ENCODE measurements around the gene DTNB.
A peak's percentile ranks its signal among the peaks of the same experiment; 100 is the strongest.

Gene DTNB

DNA sequence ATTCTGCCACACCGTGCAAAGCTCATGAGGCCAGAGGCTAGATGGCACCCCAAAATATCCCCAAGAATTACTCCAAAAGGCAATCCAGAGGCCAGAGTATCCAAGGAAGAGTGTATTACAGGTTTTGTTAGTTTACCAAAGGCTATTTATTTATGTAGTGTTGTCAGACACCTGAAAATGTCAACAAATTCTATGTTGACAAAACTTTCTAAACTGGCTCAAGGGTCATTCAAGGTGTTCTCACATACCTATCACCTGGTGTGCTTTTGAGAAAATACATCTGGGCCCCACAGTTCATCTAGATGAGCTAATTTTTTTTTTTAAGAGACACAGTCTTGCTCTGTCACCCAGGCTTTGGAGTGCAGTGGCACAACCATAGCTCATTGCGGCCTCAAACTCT, 12.4 kb upstream of the DTNB start:
- DNase-seq (ENCODE audit: low read depth), result no peak
- TF ChIP-seq, protein P1, sequence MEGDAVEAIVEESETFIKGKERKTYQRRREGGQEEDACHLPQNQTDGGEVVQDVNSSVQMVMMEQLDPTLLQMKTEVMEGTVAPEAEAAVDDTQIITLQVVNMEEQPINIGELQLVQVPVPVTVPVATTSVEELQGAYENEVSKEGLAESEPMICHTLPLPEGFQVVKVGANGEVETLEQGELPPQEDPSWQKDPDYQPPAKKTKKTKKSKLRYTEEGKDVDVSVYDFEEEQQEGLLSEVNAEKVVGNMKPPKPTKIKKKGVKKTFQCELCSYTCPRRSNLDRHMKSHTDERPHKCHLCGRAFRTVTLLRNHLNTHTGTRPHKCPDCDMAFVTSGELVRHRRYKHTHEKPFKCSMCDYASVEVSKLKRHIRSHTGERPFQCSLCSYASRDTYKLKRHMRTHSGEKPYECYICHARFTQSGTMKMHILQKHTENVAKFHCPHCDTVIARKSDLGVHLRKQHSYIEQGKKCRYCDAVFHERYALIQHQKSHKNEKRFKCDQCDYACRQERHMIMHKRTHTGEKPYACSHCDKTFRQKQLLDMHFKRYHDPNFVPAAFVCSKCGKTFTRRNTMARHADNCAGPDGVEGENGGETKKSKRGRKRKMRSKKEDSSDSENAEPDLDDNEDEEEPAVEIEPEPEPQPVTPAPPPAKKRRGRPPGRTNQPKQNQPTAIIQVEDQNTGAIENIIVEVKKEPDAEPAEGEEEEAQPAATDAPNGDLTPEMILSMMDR (IDR thresholded peaks at IDR 0.05; ENCODE audit: control insufficient read depth, insufficient read depth, low read depth, low read length, missing control alignments), result no peak
- H3K4me3 ChIP-seq (ENCODE audit: control insufficient read depth, low read depth, low read length), result no peak overlapping the region

DNA sequence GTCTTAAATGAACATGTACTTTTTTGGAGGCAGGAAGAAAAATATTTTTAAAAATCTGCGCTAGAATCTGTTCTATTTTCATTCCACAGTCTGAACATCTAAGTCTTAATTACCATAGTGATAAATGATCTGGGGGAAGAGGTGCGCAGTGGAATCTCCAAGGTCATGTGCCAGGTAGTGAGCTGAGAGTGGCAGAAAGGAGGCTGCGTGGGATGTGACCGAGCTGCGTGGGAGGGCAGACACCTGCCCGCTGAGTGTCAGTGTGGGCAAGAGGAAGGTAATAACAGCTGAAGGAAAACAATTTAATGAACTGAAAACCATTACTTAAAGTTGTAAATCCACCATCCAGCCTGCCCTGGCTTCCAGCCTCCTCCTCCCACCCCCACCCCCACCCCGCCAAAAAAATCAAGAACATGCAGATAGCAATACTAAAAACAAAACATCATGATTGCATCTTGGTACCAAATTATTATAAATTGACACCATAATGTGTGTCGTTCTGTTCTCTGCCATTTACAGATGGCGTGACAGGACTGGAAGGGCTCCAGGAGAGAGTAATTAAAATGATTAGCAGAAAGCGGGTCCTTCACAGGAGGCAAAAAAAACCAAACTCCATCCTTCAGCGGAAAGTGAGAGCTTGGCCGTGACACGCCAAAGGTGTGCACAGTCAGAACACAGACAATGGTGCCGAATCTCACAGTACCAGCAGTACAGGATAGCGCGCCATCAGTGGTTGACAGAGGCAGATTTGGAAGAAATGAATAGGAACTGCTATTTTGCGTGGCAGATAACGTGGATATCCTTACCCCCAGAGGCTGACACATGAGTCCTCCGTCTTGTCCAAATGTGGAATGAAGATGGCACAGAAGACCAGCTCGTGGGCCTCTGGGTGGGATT, 11.4 kb upstream of the DTNB start:
- DNase-seq (ENCODE audit: low read depth), result no peak
- TF ChIP-seq, protein P1 (IDR thresholded peaks at IDR 0.05; ENCODE audit: control insufficient read depth, insufficient read depth, low read depth, low read length, missing control alignments), result no peak
- H3K4me3 ChIP-seq (ENCODE audit: control insufficient read depth, low read depth, low read length), result no peak overlapping the region

DNA sequence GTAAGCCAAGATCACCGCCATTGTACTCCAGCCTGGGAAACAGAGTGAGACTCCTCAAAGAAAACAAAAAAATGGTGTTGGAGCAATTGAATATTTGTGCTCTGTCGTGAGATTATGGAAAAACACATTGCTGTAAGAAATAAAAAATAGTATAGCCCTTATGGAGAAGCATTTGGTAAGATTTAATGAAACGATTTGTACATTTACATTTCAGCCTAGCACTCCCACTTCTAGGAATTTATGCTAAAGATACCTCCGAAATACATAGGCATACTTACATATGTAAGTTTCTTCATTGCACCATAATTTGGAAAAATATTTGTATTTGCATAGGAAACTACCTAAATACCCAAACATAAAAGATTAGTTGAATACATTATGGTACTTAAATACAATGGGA, 8.7 kb upstream of the DTNB start:
- no peak overlapping the region for H3K4me3 ChIP-seq (ENCODE audit: control insufficient read depth, low read depth, low read length)
- TF ChIP-seq, protein P1 (IDR thresholded peaks at IDR 0.05; ENCODE audit: control insufficient read depth, insufficient read depth, low read depth, low read length, missing control alignments), result no peak
- no peak for DNase-seq (ENCODE audit: low read depth)

DNA sequence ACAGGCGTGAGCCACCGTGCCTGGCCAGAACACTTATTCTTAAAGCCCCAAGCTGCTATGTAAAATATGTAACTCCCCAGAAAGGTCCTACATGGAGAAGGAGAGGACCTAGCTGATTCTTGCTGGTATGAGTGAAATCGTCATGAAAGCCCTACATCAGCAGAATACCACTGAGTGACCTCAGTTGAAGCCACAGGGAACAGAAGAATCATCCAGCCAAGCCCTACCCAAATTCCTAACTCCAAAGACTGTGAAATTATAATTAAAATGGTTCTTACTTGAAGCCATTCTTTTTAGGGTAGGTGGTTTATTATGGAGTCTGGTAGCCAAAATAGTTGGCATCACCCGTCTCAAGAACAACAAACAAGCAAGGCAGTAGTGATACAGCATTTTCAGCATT, 4.5 kb upstream of the DTNB start:
- TF ChIP-seq, protein P1 (IDR thresholded peaks at IDR 0.05; ENCODE audit: control insufficient read depth, insufficient read depth, low read depth, low read length, missing control alignments), result no peak

DNA sequence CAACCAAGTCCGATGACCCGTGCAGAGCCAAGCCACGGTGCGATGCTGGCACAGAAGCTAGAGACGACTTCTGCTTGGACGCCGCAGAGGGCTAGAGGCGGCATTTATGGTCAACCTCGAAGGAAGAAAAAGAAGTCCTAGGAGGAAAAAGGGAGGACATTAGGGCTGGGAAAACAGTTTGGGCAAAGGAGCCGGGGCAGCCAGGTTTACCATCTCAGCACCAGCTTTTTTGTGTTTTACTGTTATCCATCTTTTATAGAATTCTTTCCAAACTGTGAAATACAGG, 643 bp upstream of the DTNB start:
- TF ChIP-seq, protein P1 (IDR thresholded peaks at IDR 0.05; ENCODE audit: control insufficient read depth, insufficient read depth, low read depth, low read length, missing control alignments), result no peak
- DNase-seq (ENCODE audit: low read depth), result no peak
- peak overlapping the region; percentile 49 for H3K4me3 ChIP-seq (ENCODE audit: control insufficient read depth, low read depth, low read length)

More for the DNA sequence above, 4.5 kb upstream of the DTNB start:
- H3K4me3 ChIP-seq (ENCODE audit: control insufficient read depth, low read depth, low read length), result no peak overlapping the region
- DNase-seq (ENCODE audit: low read depth), result no peak

DNA sequence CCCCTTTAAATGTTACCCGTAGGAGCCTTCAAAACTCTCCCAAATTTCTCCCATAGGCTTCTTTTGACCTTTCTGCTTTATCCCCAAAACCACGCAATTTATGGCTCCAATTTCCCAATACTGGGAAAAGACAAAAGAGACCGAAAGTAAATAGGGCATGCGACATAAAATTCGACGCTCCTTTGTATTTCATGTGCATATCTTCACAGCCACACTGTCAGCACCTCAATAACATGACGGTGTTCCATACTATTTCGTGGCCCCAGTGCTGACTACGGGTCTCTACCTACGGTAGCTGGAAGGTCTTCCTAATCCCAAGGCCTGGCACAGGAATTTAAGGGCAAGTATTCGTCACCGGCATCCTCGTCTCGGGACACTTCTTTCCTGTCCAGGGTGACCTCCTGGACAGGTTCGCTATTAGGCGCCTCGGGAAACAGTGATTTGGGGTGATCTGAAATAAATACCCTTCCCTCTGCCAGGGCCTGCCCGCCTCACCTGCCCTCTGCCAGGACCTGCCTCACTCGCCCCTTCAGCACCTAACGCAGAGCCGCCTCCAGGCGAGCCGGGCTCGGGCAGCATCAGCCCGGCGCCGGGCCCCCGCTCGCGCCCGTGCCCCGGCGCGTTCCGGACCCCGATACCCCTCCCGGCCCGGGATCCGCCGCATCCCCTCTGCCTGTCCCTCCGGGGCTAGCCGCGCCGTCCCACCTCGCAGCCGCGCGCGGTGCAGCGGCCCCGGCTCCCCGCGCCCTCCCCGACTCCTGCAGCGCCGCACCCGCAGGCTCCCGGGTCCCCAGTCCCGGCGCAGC, 680 bp downstream of the DTNB start:
- peak overlapping the region; percentile 59 for H3K4me3 ChIP-seq (ENCODE audit: control insufficient read depth, low read depth, low read length)
- no peak for DNase-seq (ENCODE audit: low read depth)
- TF ChIP-seq, protein P1 (IDR thresholded peaks at IDR 0.05; ENCODE audit: control insufficient read depth, insufficient read depth, low read depth, low read length, missing control alignments), result no peak
